HL-60 (cell line): ENCODE data around the gene SCN4A.

Experiments used
- DNase-seq, 2 experiments: peaks; one replicate each; pipeline ENCODE4 v3.0.0-alpha.2; 2010 to 2020; ENCODE audit warnings: low read depth in 1 of 2, low spot score in 1 of 2
- H3K27ac ChIP-seq: fragments of 250-450 bp; sonication (Bioruptor Pico); replicated peaks from 2 replicates; pipeline ENCODE4 v1.5.1; 2020; ENCODE audit warnings: mild to moderate bottlenecking, moderate library complexity
- H3K27me3 ChIP-seq: fragments of 250-450 bp; sonication (Bioruptor Pico); 2 replicates; pipeline ENCODE4 v1.5.1; 2021; ENCODE audit warnings: mild to moderate bottlenecking, moderate library complexity; ENCODE audit not compliant: insufficient read depth, poor library complexity, severe bottlenecking
- H3K4me3 ChIP-seq: replicated peaks from 2 replicates; pipeline ENCODE4 v1.5.1; 2011; ENCODE audit warnings: mild to moderate bottlenecking, control low read depth, low read length; ENCODE audit not compliant: insufficient read depth
- CTCF ChIP-seq: IDR thresholded peaks from one replicate; pipeline ENCODE4 v1.5.1; 2011; ENCODE audit warnings: low read length, control low read depth, inconsistent platforms; ENCODE audit not compliant: insufficient read depth
- GABPA ChIP-seq: IDR thresholded peaks from 2 replicates; pipeline ENCODE4 v1.6.1; 2012; ENCODE audit warnings: low read depth
- POLR2AphosphoS5 ChIP-seq: IDR thresholded peaks from 2 replicates; pipeline ENCODE4 v1.6.1; 2012; ENCODE audit warnings: low read depth
- SPI1 ChIP-seq: IDR thresholded peaks from 2 replicates; pipeline ENCODE4 v1.6.1; 2012; ENCODE audit warnings: low read depth, mild to moderate bottlenecking, borderline replicate concordance
- TF ChIP-seq, protein P1 (sequence below): IDR thresholded peaks from 2 replicates; pipeline ENCODE4 v1.6.1; 2012; ENCODE audit warnings: low read depth; ENCODE audit not compliant: insufficient replicate concordance

The SCN4A gene

DNA sequence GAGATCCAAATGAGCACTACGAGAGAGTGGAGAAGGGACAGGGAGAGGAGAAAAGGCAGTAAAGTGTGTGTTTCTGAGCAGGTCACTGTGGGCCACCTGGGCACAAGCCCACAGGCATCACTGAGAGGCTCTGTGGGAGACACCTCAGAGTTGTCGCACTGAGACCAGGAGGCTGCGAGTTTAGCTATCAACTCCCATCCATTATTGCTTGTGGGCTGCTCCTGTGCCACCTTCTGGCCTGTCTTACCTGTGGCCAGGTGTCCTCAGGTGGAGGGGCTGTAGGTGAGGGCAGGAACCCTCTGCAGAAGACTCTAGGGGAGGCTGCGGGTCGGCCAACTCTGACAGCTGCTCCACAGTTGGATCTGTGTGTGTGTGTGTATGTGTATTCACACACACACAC, 22.9 kb upstream of the SCN4A start:
- H3K4me3 ChIP-seq = no peak overlapping the region
- TF ChIP-seq, protein P1, sequence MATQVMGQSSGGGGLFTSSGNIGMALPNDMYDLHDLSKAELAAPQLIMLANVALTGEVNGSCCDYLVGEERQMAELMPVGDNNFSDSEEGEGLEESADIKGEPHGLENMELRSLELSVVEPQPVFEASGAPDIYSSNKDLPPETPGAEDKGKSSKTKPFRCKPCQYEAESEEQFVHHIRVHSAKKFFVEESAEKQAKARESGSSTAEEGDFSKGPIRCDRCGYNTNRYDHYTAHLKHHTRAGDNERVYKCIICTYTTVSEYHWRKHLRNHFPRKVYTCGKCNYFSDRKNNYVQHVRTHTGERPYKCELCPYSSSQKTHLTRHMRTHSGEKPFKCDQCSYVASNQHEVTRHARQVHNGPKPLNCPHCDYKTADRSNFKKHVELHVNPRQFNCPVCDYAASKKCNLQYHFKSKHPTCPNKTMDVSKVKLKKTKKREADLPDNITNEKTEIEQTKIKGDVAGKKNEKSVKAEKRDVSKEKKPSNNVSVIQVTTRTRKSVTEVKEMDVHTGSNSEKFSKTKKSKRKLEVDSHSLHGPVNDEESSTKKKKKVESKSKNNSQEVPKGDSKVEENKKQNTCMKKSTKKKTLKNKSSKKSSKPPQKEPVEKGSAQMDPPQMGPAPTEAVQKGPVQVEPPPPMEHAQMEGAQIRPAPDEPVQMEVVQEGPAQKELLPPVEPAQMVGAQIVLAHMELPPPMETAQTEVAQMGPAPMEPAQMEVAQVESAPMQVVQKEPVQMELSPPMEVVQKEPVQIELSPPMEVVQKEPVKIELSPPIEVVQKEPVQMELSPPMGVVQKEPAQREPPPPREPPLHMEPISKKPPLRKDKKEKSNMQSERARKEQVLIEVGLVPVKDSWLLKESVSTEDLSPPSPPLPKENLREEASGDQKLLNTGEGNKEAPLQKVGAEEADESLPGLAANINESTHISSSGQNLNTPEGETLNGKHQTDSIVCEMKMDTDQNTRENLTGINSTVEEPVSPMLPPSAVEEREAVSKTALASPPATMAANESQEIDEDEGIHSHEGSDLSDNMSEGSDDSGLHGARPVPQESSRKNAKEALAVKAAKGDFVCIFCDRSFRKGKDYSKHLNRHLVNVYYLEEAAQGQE = no peak
- TF ChIP-seq SPI1 (no peak), GABPA (no peak), CTCF (no peak), POLR2AphosphoS5 (no peak)
- H3K27me3 ChIP-seq = peaks cover 26% of the 10 kb centered on the region
- no peak for DNase-seq
- no peak overlapping the region for H3K27ac ChIP-seq

DNA sequence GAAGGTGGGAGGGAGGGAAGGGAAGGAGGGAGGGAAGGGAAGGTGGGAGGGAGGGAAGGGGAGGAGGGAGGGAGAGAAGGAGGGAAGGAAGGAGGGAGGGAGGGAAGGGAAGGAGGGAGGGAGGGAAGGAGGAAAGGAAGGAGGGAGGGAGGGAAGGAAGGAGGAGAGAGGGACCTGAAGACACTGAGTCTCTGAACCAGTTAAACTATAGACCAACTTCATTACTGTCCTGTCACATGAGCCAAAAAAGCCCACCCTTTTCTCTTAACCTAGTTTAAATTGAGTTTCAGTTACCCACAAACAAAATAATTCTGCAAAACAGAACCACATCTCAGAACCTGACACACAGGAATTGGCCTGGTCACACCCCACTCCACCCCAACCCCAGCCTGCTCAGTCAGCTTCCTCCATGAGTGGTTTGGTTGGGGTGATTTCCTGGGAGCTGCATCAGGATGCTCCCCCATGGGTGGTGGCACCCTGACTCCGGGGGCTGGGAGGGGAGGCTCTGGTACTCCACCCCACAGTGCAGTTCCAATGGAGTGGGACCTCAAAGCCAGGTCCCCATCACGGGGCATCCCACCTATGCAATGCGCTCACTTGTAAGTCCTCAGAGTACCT, 20.8 kb upstream of the SCN4A start:
- TF ChIP-seq CTCF = no peak
- TF ChIP-seq, protein P1 = no peak
- no peak for TF ChIP-seq GABPA
- no peak for TF ChIP-seq POLR2AphosphoS5
- TF ChIP-seq SPI1 = no peak
- Histone ChIP-seq H3K4me3 (no peak overlapping the region), H3K27ac (no peak overlapping the region), H3K27me3 (peaks cover 16% of the 10 kb centered on the region)
- DNase-seq = no peak

GRCh38 chr17:63991611-63992010, 18.9 kb upstream of the SCN4A start:
- H3K4me3 ChIP-seq = no peak overlapping the region
- no peak overlapping the region for H3K27ac ChIP-seq
- TF ChIP-seq POLR2AphosphoS5 (no peak), CTCF (no peak), SPI1 (no peak), GABPA (no peak)
- TF ChIP-seq, protein P1 = no peak
- H3K27me3 ChIP-seq = no peaks in the 10 kb centered on the region
- DNase-seq = no peak
